AG09319 (cell line): ENCODE measurements around the gene NOD2.

ENCODE experiments used
- DNase-seq: peaks from one replicate; pipeline ENCODE4 v3.0.0-alpha.2; 2010; ENCODE audit warnings: low read depth; ENCODE audit errors: extremely low read depth
- CTCF ChIP-seq: IDR thresholded peaks from 2 replicates; pipeline ENCODE4 v1.5.1; 2011; ENCODE audit warnings: low read depth, mild to moderate bottlenecking, inconsistent platforms, low read length, moderate library complexity

The NOD2 gene

GRCh38 chr16:50718761-50719400 lies 25.5 kb downstream of the NOD2 start:
- TF ChIP-seq CTCF, result no peak
- DNase-seq, result no peak

- no peak for DNase-seq
- TF ChIP-seq CTCF, result no peak
Measured at GRCh38 chr16:50719401-50720337, 26.3 kb downstream of the NOD2 start.

GRCh38 chr16:50721549-50722404 lies 28.4 kb downstream of the NOD2 start:
- no peak for TF ChIP-seq CTCF
- DNase-seq, result no peak

GRCh38 chr16:50722405-50722737 lies 29.0 kb downstream of the NOD2 start:
- TF ChIP-seq CTCF, result no peak
- DNase-seq, result no peak

- no peak for TF ChIP-seq CTCF
Measured at GRCh38 chr16:50722960-50723359, 29.6 kb downstream of the NOD2 start.

GRCh38 chr16:50724306-50724705 lies 30.9 kb downstream of the NOD2 start:
- DNase-seq, result no peak
- TF ChIP-seq CTCF, result no peak

More at GRCh38 chr16:50722960-50723359, 29.6 kb downstream of the NOD2 start:
- no peak for DNase-seq
